Vagina (tissue), 2 donors: Measurements from ENCODE around the gene TANK. TPM values are rescaled to one million over a fixed set of nuclear protein-coding genes. Genes with fewer than 3 reads are reported as not detected.

Experiments used
- DNase-seq, 2 donors: peaks; one replicate each; pipeline ENCODE4 v3.0.0-alpha.2; 2017; ENCODE audit errors: extremely low spot score in 2 of 2
- H3K27ac ChIP-seq: fragments of 200-600 bp; sonication (generic); one replicate; pipeline ENCODE4 v1.5.1; 2019
- H3K27me3 ChIP-seq: fragments of 200-600 bp; sonication (generic); one replicate; pipeline ENCODE4 v1.5.1; 2019
- H3K36me3 ChIP-seq, 2 donors: fragments of 200-600 bp; sonication (generic); one replicate each; pipeline ENCODE4 v1.5.1; 2017 to 2019
- H3K4me1 ChIP-seq: fragments of 200-600 bp; sonication (generic); one replicate; pipeline ENCODE4 v1.5.1; 2019
- H3K4me3 ChIP-seq, 2 donors: fragments of 200-600 bp; sonication (generic); 1 replicate in 1 of 2; 2 replicates in 1 of 2; pipeline ENCODE4 v1.5.1; 2016 to 2019
- H3K9me3 ChIP-seq: fragments of 200-600 bp; sonication (generic); one replicate; pipeline ENCODE4 v1.5.1; 2019
- POLR2A ChIP-seq, 2 donors: fragments of 450-650 bp; IDR thresholded peaks; one replicate each; pipeline ENCODE4 v1.6.1; 2017; ENCODE audit warnings: antibody characterized with exemption in 2 of 2, mild to moderate bottlenecking in 2 of 2, moderate library complexity in 2 of 2
- POLR2AphosphoS5 ChIP-seq, 2 donors: sonication (generic); formaldehyde crosslinking; IDR thresholded peaks; one replicate each; pipeline ENCODE4 v1.9.0; 2017; ENCODE audit warnings: antibody characterized with exemption in 2 of 2, mild to moderate bottlenecking in 2 of 2, low read depth in 1 of 2; ENCODE audit not compliant: insufficient read depth in 1 of 2
- intact Hi-C: fragments of 100-400 bp; cut with DNase I; formaldehyde crosslinking; loops from one replicate; pipeline ENCODE4 v1.15.1; 2023
- total RNA-seq: library from RNA; depleted of rRNA; stranded (reverse); fragments of >200 nt; gene quantifications from one replicate; pipeline ENCODE4 v1.2.3, GENCODE V29; 2016
- TF ChIP-seq, protein P1 (sequence below), 3 experiments: fragments of 450-650 bp in 2 of 3; fragments of 200-600 bp in 1 of 3; sonication (generic) in 1 of 3; IDR thresholded peaks; one replicate each; pipeline ENCODE4 v1.5.1; 2017 to 2019; ENCODE audit warnings: antibody characterized with exemption in 3 of 3, mild to moderate bottlenecking in 2 of 3, moderate library complexity in 2 of 3

Gene TANK
- total RNA-seq, 1 donor from 2014 or later: 94.0 TPM

DNA sequence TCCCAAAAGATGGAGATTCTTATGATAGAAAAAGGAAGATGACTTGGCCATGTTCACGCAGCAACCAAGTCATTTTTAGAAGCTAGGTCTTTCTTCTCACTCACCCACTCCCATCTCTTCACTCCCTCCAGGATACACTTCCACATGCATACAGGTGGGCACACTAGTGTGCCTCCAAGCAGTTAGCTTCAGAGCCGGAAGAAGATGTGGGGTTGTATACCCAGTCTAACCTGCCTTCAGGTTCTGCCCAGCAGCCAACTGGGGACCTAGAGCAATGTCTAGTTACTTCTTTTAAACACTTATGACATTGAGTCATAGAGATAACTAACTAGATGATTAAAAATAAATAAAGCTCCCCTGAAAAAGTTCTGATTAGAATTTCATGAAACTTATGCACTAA lies 21.8 kb upstream of the TANK start:
- Histone ChIP-seq H3K27ac (peak overlapping the region; percentile 50), H3K36me3 (no peaks in the 10 kb centered on the region), H3K27me3 (no peaks in the 10 kb centered on the region), H3K4me3 (no peak overlapping the region), H3K9me3 (no peaks in the 10 kb centered on the region), H3K4me1 (peaks cover 30% of the 10 kb centered on the region)
- TF ChIP-seq, protein P1, sequence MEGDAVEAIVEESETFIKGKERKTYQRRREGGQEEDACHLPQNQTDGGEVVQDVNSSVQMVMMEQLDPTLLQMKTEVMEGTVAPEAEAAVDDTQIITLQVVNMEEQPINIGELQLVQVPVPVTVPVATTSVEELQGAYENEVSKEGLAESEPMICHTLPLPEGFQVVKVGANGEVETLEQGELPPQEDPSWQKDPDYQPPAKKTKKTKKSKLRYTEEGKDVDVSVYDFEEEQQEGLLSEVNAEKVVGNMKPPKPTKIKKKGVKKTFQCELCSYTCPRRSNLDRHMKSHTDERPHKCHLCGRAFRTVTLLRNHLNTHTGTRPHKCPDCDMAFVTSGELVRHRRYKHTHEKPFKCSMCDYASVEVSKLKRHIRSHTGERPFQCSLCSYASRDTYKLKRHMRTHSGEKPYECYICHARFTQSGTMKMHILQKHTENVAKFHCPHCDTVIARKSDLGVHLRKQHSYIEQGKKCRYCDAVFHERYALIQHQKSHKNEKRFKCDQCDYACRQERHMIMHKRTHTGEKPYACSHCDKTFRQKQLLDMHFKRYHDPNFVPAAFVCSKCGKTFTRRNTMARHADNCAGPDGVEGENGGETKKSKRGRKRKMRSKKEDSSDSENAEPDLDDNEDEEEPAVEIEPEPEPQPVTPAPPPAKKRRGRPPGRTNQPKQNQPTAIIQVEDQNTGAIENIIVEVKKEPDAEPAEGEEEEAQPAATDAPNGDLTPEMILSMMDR (IDR thresholded peaks at IDR 0.05): no peak
- no peak for TF ChIP-seq POLR2A (IDR thresholded peaks at IDR 0.05)
- TF ChIP-seq POLR2AphosphoS5 (IDR thresholded peaks at IDR 0.05; ENCODE audit: insufficient read depth in 1 of 2, low read depth in 1 of 2): no peak
- intact Hi-C loops: no loop called here
- no peak for DNase-seq

DNA sequence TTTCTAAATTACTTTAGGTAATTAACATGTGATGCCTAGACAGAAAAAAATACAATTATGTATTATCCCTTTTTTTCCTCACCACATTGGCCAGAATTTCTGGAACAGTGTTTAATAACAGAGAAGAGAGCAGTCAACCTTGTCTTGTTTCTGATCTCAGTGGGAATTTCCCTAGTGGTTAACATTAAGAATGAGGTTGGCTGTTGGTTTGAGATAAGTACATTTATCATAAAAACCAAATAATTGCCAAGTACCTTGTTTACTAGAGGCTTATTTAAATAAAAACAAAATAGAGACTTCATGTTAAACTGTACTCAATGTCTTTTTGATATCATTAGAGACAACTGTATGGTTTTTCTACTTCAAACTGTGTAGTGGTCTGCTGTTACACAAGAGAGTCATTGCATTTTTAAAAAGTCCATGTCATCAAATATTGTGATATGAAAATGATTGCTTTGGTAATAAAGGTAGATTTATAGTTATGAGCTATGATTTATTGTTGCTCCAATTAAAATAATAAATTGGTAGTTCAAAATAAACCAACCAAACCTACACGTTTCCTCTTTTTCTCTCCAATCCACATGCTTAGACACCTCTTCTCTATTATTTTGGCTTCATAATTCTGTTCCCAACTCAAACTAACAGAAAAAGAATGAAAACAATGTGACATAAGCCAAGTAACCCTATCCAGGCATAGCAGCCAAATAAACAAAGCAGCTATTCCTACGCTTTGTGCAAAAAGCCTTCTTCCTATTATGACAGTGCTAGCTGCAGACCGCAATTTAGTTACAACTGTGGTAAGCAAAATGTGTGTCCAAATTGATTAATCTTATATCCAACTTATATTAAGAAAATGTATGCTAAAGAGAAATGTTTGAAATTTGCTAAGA lies 20.9 kb upstream of the TANK start:
- intact Hi-C loops: no loop called here
- Histone ChIP-seq H3K4me3 (peak overlapping the region in 1 of 2 donors; percentile 13), H3K9me3 (no peaks in the 10 kb centered on the region), H3K36me3 (no peaks in the 10 kb centered on the region), H3K27ac (peak overlapping the region; percentile 56), H3K27me3 (no peaks in the 10 kb centered on the region), H3K4me1 (peaks cover 28% of the 10 kb centered on the region)
- no peak for TF ChIP-seq POLR2AphosphoS5 (IDR thresholded peaks at IDR 0.05; ENCODE audit: insufficient read depth in 1 of 2, low read depth in 1 of 2)
- DNase-seq: no peak

DNA sequence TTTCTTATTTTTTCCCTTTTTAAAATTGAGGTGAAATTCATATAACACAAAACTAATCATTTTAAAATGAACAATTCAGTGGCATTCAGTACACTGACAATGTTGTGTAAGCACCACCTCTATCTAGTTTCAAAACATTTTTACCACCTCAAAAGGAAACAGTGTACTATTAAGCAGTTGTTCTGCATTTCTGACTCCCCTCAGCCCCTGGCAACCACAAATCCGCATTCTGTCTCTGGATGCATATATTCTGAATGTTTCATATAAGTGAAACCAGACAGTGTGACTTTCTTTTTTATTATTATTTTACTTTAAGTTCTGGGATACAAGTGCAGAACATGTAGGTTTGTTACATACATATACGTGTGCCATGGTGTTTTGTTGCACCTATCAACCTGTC lies 19.2 kb upstream of the TANK start:
- DNase-seq: no peak
- TF ChIP-seq, protein P1 (IDR thresholded peaks at IDR 0.05): no peak
- no peak for TF ChIP-seq POLR2A (IDR thresholded peaks at IDR 0.05)
- no peak for TF ChIP-seq POLR2AphosphoS5 (IDR thresholded peaks at IDR 0.05; ENCODE audit: insufficient read depth in 1 of 2, low read depth in 1 of 2)
- no peak overlapping the region for H3K4me3 ChIP-seq
- H3K4me1 ChIP-seq: peaks cover 11% of the 10 kb centered on the region
- no peaks in the 10 kb centered on the region for H3K27me3 ChIP-seq
- intact Hi-C loops: no loop called here
- no peaks in the 10 kb centered on the region for H3K9me3 ChIP-seq
- no peaks in the 10 kb centered on the region for H3K36me3 ChIP-seq
- no peak overlapping the region for H3K27ac ChIP-seq

DNA sequence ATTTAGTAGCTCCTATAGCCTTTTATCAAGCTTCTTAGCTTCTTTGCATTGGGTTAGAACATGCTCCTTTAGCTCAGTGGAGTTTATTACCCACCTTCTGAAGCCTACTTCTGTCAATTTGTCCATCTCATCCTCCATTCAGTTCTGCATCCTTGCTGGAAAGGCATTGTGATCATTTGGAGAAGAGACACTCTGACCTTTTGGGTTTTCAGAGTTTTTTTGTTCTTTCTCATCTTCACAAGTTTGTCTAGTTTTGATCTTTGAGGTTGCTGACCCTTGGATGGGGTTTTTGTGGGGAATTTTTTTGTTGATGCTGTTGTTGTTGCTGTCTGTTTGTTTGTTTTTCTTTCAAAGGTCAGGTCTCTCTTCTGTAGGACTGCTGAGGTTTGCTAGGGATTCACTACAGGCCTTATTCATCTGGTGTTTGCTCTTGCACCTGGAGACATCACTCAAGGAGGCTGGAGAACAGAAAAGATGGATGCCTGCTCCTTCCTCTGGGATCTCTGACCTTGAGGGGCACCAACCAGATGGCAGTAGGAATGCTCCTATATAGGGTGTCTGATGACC lies 13.9 kb upstream of the TANK start:
- no peaks in the 10 kb centered on the region for H3K27me3 ChIP-seq
- H3K4me3 ChIP-seq: no peak overlapping the region
- no peaks in the 10 kb centered on the region for H3K36me3 ChIP-seq
- H3K27ac ChIP-seq: no peak overlapping the region
- peaks cover 7% of the 10 kb centered on the region for H3K9me3 ChIP-seq
- TF ChIP-seq POLR2A (IDR thresholded peaks at IDR 0.05): no peak
- TF ChIP-seq, protein P1 (IDR thresholded peaks at IDR 0.05): no peak
- no peak for TF ChIP-seq POLR2AphosphoS5 (IDR thresholded peaks at IDR 0.05; ENCODE audit: insufficient read depth in 1 of 2, low read depth in 1 of 2)
- no peaks in the 10 kb centered on the region for H3K4me1 ChIP-seq
- no peak for DNase-seq
- intact Hi-C loops: no loop called here

DNA sequence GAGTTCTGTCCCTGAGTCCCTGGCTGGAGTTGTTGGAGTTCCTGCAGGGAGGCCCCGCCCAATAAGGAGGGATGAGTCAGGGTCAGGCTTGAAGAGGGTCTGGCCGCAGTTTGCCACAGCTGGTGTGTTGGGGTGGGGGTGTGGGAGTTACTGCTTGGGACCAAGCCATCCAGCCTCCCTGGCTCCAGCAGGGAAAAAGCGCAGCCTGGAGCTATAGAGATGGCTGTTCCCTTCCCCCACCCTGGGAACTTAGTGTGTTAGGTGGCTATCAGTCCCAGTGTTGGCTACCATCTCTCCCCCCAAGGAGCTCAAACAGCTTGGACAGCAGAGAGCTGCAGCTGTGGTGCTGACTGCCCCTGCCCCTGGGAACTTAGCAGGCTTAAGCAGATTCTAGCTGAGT lies 13.2 kb upstream of the TANK start:
- DNase-seq: no peak
- H3K36me3 ChIP-seq: no peaks in the 10 kb centered on the region

More for the DNA sequence above, 13.2 kb upstream of the TANK start:
- no peak overlapping the region for H3K27ac ChIP-seq
- H3K27me3 ChIP-seq: no peaks in the 10 kb centered on the region
- intact Hi-C loops: no loop called here
- H3K4me1 ChIP-seq: no peaks in the 10 kb centered on the region
- H3K4me3 ChIP-seq: no peak overlapping the region
- TF ChIP-seq POLR2A (IDR thresholded peaks at IDR 0.05) (no peak), POLR2AphosphoS5 (IDR thresholded peaks at IDR 0.05; ENCODE audit: insufficient read depth in 1 of 2, low read depth in 1 of 2) (no peak)
- TF ChIP-seq, protein P1 (IDR thresholded peaks at IDR 0.05): no peak
- peaks cover 7% of the 10 kb centered on the region for H3K9me3 ChIP-seq
